Measurements from ENCODE around the gene MOGAT3. TPM values are rescaled to one million over a fixed set of nuclear protein-coding genes. Genes with fewer than 3 reads are reported as not detected.
A peak's percentile ranks its signal among the peaks of the same experiment; 100 is the strongest.

MOGAT3 gene
- total and polyA plus RNA-seq, 2 of the 4 experiments (the other 2 are of a cell fraction): not detected

- TF ChIP-seq ELK1 (IDR thresholded peaks at IDR 0.05; ENCODE audit: borderline replicate concordance, low read depth, low read length): 0 out of 2 replicates have a peak, but pooled peaks have one; percentile 66
- peak; percentile 77 for TF ChIP-seq MXI1 (IDR thresholded peaks at IDR 0.05; ENCODE audit: borderline replicate concordance, low read depth, low read length)
- TF ChIP-seq RCOR1 (IDR thresholded peaks at IDR 0.05; ENCODE audit: insufficient replicate concordance, low read length): no peak
- TF ChIP-seq POLR2A (IDR thresholded peaks at IDR 0.05; ENCODE audit: low read depth, low read length): peak; percentile 64; the same call in 1 of the 2 replicates
These were observed 16.8 kb upstream of the MOGAT3 start, which contains the start of the genes PLOD3 and ZNHIT1 (continued) for GRCh38 chr7:101217388-101218235.

Data from IMR-90 (cell line).